ENCODE results near the gene SPATA31E1.

The SPATA31E1 gene

DNA sequence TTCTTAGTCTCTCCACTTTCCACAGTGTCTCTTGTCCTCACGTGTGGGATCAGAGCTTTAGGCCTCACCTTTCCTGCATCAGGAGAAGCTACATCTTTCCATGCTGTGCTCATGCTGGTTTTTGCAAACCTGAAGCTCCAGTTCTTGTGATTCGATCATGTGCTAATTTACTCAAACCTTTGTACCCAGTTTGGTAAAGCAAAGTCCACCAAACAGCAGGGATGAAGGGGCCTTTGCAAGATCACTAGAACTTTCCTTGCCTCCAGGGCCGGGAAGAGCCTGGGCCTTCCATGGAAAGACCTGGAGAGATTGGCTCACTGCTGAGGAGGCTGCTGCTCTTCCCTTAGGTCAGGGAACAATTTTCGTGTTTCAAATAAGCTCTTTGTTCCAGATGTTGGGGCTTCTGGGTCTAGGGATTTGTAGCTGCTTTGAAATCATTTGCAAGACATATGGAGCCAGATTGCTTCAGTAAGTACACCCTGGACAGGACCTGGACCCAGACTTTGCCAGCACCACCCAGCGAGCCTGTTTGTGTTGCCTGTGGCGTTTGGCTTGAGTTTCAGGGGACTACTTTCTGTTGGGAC lies 18.7 kb upstream of the SPATA31E1 start:
- no peak for DNase-seq

DNA sequence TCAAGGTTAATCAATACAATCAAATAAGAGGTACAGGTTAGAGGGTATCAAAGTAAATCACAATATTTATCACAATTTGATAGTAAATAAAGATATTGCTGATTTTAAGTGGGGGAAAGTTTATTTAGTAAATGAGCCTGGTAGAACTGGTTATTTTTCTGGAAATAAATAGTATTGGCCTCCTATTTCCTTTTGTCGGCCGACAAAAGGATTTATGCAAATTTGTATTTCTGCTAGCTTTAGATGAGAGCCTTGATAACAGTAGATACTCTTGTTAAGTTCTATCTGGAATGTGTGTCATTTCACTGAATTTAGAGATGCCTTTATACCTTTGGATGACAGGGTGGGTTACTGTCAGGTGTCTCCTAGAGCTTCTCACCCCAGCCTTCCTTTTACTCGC lies 17.8 kb upstream of the SPATA31E1 start:
- no peak for DNase-seq

DNA sequence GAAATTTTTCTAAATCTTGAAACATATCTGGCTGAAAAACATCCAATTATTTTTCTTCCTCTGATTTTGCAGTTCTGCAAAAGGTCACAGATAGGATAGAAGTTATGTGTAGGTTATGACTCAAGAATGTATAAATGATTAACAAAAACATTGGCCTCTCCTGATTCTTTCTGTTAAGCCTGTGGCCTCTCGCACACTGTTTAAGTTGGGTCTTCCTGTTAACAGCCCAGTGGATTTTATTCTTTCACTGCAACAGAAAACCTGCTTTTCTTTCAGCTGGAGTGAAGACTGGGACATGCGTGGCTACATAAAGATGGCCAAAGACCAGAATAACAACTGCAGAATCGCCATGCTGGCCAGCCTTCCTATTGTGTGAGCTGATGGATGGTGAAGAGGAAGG lies 17.1 kb upstream of the SPATA31E1 start:
- no peak for DNase-seq

DNA sequence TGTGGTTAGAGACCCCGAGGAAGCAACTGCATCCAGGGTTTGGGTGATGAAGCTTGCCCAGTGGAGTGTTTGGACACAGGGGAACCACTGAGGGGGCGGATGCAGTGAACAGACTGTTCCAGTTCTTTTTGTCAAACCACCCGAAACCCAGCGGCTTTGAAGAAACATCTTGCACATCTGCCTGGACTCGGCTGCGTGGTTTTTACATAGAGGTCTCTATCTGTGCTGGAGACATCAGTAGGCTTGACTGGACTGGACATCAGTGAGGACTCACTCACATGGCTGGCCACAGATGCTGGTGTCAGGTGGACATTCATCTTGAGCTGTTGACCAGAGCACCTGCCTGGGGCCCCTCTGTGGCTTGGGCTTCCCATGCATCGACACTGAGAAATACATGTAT lies 15.3 kb upstream of the SPATA31E1 start:
- DNase-seq = no peak

DNA sequence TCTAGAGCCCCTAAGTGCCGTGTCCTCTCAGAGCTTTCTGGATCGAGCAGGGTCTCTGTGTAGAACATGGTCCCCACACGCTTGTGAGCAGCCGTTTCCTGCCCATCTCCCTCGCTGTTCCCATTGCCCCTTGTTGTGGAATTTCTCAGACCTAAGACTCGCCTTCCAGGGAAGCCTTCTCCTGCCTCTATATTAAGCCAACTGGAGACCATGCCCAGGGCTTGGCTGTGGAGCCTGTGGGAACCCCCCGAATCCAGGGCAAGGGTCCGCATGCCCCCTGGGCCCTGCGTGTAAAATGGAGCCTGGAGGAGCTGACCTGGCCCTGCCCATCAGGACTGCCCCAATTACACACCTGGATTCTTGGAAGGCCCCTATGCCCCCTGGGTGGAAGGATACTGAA lies 14.5 kb upstream of the SPATA31E1 start:
- no peak for DNase-seq

DNA sequence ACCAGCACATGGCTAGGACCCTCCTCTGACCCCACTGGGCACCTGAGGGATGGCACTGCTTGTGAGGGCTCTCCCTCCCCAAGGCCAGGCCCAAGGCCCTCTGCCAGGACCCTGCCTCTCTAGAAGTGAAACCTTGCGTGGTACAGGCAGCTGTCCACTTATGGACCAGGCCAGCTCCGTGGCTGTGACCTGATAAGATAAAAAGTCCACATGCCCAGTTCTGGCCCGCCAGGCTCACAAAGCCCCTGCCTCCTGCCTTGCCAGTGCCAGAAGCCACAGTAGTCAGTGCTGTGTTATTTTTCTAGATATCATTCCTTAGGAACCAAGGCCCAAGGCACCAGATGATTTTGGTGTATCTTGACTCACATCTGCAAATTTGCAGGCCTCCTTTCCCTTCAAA lies 14.0 kb upstream of the SPATA31E1 start:
- no peak for DNase-seq

DNA sequence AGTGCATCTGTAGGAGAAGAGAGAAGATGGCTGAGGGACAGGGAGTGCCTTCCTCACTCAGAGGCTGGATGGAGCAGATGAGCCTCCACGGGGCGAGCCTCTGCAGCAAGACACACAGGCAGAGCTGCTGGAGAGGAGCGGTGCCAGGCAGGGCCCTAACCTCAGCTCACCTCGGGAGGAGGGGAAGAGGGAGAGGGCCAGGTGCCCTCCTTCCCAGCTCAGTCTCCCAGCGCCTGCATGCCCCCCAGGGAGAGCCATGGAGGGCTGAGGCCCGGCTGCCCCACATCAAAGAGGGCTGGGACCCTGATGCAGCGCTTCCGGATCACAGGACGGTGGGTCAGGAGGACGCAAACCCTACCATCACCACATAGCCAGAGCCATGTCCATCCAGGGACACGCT lies 13.6 kb upstream of the SPATA31E1 start:
- no peak for DNase-seq

DNA sequence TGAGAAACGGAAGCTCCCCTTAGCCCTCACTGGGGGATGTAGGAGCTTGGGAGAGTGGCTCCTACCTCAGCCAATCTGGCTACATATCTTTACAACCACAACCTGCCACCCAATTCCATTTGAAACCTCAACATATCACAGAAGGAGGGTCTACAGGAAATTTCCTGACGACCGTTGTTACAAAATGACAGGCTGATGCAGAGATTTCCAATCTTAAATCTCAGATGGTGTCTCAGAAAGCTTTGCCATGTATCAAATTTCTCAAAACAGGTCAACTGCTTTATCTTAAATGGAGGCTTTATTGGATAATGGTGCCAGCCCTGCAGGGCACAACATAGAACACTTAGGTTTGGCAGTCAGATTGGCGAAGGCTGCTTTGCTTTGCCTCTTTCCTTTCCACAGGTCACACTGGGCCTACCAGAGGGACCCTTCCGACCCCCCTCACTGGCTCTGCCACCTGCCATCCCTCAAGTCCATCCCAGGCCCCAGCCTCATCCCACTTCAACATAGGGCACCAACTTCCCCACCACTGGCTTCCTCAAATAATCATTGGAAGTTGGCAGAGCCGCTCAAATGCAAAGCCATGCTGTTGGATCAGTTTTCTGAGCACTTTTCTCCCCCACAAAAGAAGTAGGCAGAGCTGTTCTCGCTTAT lies 11.1 kb upstream of the SPATA31E1 start:
- no peak for DNase-seq

DNA sequence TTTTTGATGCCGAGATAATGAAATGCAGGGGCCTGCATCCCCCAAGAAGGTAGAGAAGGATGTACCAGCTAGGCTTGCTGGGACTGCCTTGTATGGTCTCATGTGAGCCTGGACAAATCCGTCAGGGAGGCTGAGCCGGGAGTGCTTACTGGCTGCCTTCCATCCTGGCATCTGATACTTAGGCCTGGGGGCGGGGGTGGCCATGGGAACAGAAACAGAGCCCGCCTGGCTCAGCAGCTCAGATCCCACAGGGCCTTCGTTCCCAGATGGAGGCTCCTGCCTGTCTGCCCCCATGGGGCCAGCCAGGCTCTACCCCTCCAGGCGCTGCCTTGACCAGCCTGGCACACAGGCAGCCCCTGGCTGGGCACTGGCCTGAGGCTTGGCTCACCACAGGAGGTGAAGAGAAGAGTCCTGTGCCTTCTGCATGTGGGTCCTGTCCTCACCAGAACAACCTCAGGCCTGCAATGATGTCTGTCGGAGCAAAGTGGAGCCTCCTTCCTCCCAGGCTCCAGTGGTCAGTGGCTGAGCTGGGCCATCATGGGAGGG lies 10.5 kb upstream of the SPATA31E1 start:
- DNase-seq = no peak

DNA sequence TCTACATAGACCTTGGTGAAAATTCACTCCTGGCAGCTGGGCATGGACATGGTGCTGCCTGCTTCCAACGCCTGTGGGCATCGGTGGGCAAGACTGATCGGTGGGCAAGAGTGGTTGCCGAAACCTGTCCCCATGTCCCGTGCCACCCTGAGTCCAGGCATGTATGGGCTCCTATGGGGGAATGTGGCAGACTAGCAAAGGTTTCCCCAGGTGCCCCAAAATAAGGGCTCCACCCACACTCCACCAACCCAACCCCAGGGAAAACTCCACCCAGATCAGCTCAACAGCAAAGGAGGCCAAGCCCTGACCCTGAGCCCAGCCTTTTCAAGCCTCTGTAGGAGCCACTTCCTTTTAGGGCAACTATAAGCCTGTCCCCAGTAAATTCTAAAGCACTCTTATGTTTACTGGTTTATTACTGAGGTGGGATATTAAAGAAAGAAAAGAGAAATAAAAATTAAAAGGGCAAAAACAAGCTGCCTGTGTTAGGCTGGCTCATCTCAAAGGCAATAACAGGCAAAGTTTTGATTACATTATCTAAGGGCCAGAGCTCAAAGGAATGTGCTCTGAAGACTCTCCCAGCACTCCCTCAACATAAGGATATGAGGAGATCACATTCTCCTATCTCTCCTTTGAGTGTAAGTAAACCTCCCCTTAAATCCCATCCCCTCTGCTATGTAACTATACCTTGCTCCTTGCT lies 8.9 kb upstream of the SPATA31E1 start:
- DNase-seq = no peak

DNA sequence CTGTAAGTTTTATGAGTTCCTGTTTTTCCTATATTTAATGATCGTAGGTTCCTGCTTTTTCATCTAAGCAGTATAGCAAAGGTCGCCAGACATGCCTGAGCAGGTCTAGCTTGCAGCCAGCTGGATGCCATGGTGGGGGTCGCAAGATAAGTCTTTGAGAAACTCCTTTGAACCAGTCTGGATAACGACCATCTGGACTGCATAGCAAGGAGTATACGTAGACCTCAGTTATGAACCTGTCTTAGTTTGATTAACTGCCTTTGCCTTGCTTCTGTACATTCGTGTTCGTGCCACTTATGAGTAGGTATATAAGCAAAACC lies 8.4 kb upstream of the SPATA31E1 start:
- DNase-seq = no peak

DNA sequence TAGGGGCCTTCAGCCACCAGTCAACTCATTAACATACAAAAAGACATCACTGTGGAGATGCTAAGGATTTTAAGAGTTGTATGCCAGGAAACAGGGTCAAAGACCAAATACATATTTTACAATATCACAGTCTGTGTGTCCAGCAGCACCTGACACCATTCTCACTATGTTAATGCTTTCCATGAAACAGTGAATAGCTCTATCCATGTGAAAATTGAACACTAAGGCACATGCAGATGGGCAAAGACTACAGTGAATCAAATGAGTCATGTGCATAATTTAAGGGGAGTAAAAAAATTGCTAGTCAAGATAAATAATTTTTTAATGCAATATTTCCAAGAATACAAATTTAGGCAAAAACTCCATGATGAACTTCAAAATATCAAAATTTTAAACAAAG lies 7.6 kb upstream of the SPATA31E1 start:
- no peak for DNase-seq

DNA sequence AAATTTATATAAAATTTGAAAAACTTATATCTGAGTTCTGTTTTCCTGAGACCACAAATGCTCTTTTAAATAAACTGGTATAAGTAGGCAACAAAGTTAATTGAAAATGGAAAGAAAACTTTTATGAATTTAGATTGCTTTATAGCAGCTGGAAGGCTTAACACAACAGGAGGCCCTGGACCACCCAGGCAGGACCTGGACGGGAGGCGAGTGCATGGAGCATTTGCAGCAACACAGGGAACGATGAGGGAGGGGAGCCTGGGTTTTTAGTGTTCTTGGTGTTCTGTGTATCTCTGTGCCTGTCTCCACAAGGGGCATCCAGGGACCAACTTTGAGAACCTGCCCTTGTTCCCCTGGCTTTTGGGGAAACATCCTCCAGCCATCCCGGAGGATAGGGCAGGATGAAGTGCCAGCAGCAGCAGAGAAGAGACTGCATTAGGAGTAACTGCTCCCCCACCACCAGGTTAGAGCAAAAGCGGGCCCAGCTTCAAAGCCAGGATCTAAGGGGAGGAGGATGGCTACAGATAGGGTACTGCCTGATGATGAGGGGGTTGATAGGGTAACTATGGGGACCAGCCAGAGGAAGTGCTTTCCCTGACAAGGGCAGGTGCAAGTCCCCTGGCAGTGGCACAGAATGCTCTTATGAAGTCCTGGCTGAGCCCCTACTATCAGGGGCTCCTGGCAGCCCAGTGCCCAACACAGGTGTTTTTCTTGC lies 6.7 kb upstream of the SPATA31E1 start:
- DNase-seq = no peak

DNA sequence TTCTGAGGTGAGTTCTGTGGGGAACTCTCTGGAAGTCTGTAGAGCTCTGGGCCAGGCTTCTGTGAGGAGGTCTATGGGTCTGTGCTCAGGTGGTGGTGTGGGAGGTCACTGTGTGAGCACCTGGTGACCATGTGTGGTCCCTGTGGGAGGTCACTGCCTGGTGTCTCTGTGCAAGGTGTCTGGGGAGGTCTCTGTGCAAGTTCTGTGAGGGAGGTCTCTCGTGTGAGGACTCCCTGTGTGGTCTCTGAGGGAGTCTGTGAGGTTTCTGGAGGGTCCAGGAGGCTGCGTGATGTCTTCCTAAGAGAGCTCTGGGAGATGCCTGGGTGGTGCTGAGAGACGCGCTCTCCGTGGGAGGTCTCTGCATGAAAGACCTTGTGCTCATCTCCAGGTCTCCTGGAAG lies 6.0 kb upstream of the SPATA31E1 start:
- DNase-seq = no peak

DNA sequence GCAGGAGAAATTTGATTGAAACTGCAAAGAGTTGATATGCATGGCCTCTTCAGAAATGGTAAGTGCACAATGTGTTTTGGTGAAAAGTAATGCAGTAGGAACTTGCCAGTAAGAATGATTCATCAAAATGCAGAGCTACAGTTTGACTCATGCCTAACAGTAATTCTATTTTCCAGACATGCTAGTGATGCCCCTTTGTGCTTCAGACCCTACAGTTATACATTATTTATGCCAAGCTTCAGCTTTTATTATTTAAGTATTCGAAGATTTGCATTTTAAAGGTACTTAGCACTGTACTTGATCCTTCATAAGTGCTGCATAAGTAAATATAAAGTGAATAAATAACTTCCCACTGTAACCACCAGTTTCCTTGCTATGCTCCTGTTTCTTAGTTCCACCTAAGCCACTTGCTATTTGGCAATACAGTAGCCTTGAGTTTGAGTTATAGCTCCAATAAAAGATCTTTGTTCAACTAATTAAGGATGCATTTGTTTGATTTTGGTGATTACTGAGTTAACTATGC lies 3.6 kb upstream of the SPATA31E1 start:
- no peak for DNase-seq

DNA sequence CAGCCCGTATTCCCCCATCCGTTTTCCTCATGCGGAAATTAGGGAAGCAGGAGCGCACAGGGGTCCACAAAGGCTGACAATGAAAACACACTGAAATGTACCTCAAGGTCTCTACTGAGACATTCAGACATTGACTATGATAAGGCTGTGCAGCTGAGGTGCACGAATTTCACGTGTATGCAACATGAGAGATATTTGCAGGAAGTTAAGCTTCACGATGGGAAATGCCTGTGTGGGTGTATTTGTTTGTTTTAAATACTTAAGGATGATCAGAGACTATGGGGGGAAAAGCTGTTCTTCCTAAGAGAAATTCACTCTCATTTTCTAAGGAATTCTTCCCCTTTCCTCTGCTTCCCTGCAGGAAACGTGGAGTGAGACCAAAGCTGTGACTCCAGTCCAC lies 2.6 kb upstream of the SPATA31E1 start:
- DNase-seq = no peak

DNA sequence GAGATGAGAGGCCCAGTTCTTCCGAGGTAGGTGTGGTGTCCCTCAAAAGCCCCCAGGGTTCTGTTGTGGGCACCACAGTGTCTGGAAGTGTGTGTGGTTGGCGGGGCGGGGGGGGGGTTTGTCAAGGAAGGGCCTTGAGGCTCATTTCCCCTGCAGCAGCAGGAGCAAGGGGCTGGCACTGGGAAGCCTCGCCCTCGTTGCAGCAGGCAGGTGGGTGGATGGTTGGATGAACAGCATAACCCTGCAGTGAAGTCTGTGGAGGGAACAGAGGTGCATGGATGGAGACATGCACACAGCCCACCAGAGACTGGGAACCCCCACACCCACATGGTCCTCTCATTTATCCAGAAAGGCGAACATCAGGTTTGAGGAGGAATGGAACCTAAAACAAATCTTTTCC lies 2.0 kb upstream of the SPATA31E1 start:
- no peak for DNase-seq

DNA sequence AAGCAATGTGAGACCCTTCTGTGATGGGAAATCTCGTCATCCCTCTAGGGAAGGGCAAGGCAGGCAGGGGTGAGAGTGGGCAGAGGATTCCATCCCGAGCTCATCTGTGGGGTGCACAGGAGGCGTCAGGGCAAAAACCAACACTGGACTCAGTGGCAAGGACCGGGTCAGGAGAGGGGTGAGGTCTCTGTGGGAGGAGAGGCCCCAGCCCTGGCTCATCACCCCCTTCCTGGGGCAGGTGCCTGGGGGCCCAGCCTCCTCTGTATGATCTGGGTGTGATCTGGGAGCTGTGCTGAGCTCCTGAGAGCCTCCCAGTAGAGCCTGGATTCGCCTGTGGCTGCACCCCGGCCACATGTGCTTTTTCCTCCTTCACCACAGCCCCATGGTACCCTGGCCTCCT lies 597 bp downstream of the SPATA31E1 start:
- DNase-seq = no peak

DNA sequence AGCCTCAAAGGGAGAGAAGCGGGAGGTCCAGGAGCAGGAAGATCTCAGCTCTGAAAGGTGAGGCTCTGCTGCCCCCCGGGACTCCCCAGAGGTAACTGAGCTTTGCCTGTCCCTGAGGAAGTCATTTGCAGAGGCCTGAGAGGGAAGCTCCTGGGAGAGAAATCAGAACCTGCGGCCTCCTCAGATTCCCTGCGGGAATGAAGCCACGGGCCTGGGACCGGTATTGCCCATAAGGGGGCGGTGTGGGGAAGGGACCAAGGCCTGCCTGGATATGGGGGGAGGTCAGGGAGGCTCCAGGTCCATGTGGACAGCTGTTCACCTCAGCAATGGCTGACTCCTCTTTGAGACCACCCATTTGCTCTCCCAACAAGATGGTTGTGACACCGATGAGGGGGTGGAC lies 1.3 kb downstream of the SPATA31E1 start:
- no peak for DNase-seq

DNA sequence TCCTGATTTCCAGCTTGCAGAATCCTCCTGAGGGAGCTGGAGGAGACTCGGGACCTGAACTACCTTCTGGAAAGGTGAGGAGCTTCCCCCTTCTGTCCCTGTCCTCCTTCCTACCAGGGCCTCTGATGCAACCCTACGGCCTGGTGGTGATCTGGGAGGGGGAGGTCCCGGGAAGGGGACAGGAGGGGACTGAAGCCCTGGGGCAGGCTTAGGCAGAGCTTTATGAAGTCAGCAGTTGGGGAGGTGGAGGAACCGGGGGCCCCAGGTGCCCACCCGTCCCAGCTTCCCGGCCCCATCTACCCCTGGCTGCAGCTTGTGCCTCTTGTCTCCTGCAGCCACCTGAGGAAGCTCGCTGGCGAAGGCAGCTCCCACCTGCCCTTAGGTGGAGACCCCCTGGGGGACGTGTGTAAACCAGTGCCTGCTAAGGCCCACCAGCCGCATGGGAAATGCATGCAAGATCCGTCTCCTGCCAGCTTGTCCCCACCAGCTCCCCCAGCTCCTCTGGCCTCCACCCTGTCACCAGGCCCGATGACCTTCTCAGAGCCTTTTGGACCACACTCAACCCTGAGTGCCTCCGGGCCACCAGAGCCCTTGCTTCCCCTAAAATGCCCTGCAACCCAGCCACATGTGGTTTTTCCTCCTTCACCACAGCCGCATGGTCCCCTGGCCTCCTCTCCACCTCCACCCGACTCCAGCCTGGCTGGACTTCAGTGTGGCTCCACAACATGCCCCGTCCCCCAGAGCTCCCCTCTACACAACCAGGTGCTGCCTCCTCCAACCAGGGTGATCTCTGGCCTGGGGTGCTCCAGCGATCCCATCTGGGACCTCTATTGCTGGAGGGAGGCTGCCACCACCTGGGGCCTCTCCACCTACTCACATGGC lies 2.1 kb downstream of the SPATA31E1 start:
- DNase-seq = no peak

DNA sequence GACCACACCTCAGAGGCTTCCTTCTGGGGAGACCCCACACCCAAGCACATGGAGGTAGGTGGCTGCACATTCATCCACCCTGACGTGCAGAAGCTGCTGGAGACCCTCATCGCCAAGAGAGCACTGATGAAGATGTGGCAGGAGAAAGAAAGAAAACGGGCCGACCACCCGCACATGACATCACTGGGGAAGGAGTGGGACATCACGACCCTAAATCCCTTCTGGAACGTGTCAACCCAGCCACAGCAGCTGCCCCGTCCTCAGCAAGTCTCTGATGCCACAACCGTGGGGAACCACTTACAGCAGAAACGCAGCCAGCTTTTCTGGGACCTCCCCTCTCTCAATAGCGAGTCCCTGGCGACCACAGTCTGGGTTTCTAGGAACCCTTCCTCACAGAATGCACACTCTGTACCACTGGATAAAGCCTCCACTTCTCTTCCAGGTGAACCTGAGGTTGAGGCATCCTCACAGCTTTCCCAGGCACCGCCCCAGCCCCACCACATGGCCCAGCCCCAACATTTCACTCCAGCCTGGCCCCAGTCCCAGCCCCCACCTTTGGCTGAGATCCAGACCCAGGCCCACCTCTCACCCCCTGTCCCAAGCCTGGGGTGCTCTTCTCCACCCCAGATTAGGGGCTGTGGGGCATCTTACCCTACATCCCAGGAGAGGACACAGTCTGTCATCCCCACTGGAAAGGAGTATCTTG lies 3.0 kb downstream of the SPATA31E1 start:
- no peak for DNase-seq
